Calu3 (cell line): ENCODE measurements around the gene SLC16A2. TPM values are rescaled to one million over a fixed set of nuclear protein-coding genes. Genes with fewer than 3 reads are reported as not detected.

Experiments used
- BruUV-seq: library from RNA; stranded (reverse); fragments of 400-500 nt; replicated peaks from 2 replicates; lab custom pipeline; 2021; lab: Mats Ljungman, UMichigan
- CTCF ChIA-PET: fragments of 300-600 bp; sonication (Branson Sonifier 250); formaldehyde crosslinking; loops from one replicate; lab custom pipeline; 2022; ENCODE audit warnings: antibody characterized with exemption; lab: Charles Lee
- DNase-seq: peaks from one replicate; pipeline ENCODE4 v3.0.0; 2022
- H3K27ac Mint-ChIP-seq: one replicate; pipeline ENCODE4 v1.8.0; 2022; ENCODE audit warnings: mixed read lengths; ENCODE audit not compliant: unreplicated experiment
- H3K27me3 Mint-ChIP-seq: one replicate; pipeline ENCODE4 v1.8.0; 2022; ENCODE audit warnings: mixed read lengths; ENCODE audit not compliant: unreplicated experiment
- H3K36me3 Mint-ChIP-seq: one replicate; pipeline ENCODE4 v1.8.0; 2022; ENCODE audit warnings: mild to moderate bottlenecking, moderate library complexity, mixed read lengths; ENCODE audit not compliant: insufficient read depth, unreplicated experiment
- H3K4me1 Mint-ChIP-seq: one replicate; pipeline ENCODE4 v1.8.0; 2022; ENCODE audit warnings: mild to moderate bottlenecking, low read depth, mixed read lengths; ENCODE audit not compliant: unreplicated experiment
- H3K4me3 Mint-ChIP-seq: one replicate; pipeline ENCODE4 v1.8.0; 2022; ENCODE audit warnings: mild to moderate bottlenecking, low read depth, moderate library complexity, mixed read lengths; ENCODE audit not compliant: unreplicated experiment
- H3K9me3 Mint-ChIP-seq: one replicate; pipeline ENCODE4 v1.8.0; 2022; ENCODE audit warnings: low read depth, mixed read lengths; ENCODE audit not compliant: unreplicated experiment
- intact Hi-C: fragments of 100-400 bp; cut with micrococcal nuclease; formaldehyde crosslinking; loops from one replicate; pipeline ENCODE4 v1.10.0; 2022; ENCODE audit not compliant: unreplicated experiment
- total RNA-seq: library from RNA; stranded (reverse); gene quantifications from 2 replicates; pipeline ENCODE4 v1.2.3, GENCODE V29; 2022
- TF ChIP-seq, protein P1 (sequence below): fragments of 200-600 bp; IDR thresholded peaks from one replicate; pipeline ENCODE4 v1.8.0; 2022; ENCODE audit warnings: antibody characterized with exemption; ENCODE audit not compliant: unreplicated experiment

The SLC16A2 gene
- total RNA-seq, 1 experiment from 2014 or later = 0.59 TPM

- no peaks in the 10 kb centered on the region for H3K36me3 Mint-ChIP-seq
- no peaks in the 10 kb centered on the region for H3K27me3 Mint-ChIP-seq
- no peaks in the 10 kb centered on the region for H3K9me3 Mint-ChIP-seq
- DNase-seq = no peak
- no peaks in the 10 kb centered on the region for H3K4me1 Mint-ChIP-seq
- CTCF ChIA-PET = no interaction called here
- TF ChIP-seq, protein P1, sequence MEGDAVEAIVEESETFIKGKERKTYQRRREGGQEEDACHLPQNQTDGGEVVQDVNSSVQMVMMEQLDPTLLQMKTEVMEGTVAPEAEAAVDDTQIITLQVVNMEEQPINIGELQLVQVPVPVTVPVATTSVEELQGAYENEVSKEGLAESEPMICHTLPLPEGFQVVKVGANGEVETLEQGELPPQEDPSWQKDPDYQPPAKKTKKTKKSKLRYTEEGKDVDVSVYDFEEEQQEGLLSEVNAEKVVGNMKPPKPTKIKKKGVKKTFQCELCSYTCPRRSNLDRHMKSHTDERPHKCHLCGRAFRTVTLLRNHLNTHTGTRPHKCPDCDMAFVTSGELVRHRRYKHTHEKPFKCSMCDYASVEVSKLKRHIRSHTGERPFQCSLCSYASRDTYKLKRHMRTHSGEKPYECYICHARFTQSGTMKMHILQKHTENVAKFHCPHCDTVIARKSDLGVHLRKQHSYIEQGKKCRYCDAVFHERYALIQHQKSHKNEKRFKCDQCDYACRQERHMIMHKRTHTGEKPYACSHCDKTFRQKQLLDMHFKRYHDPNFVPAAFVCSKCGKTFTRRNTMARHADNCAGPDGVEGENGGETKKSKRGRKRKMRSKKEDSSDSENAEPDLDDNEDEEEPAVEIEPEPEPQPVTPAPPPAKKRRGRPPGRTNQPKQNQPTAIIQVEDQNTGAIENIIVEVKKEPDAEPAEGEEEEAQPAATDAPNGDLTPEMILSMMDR = no peak
- H3K27ac Mint-ChIP-seq = no peak overlapping the region
- no TSS peak for BruUV-seq
- H3K4me3 Mint-ChIP-seq = no peak overlapping the region
- intact Hi-C loops = loop anchor here (10.0 kb wide), 1 partner anchor 97 kb away; no protein-coding TSS in a partner anchor
These were observed 130.6 kb downstream of the SLC16A2 start for GRCh38 chrX:74551934-74552333.

GRCh38 chrX:74557378-74557777, 136.1 kb downstream of the SLC16A2 start:
- H3K27me3 Mint-ChIP-seq = no peaks in the 10 kb centered on the region
- DNase-seq = no peak
- no peak overlapping the region for H3K4me3 Mint-ChIP-seq
- H3K27ac Mint-ChIP-seq = no peak overlapping the region
- intact Hi-C loops = loop anchor here (10.0 kb wide), 1 partner anchor 103 kb away; no protein-coding TSS in a partner anchor
- no peaks in the 10 kb centered on the region for H3K9me3 Mint-ChIP-seq
- H3K36me3 Mint-ChIP-seq = no peaks in the 10 kb centered on the region
- no peaks in the 10 kb centered on the region for H3K4me1 Mint-ChIP-seq
- TF ChIP-seq, protein P1 = no peak
- no TSS peak for BruUV-seq
- CTCF ChIA-PET = no interaction called here

DNA sequence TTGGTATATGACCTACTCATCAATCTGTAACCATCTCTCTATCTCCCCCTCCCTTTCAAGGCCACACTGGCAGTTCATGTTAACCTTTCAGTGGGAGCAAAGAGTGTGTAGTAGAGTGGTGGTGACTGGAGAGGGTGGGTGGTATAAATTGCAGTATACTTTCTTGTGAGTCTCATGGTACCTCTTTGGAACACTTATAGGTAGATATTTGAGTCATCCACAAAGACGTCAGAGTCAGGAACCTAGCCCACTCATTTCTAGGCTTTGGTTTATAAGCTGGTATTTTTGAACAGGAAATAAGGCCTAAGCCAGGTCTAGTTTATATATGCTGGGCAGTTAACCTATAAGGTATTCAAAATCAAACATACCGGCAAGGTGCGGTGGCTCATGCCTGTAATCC, 156.8 kb downstream of the SLC16A2 start:
- H3K36me3 Mint-ChIP-seq = peaks cover 11% of the 10 kb centered on the region
- CTCF ChIA-PET = interaction anchor here (0.6 kb wide), 1 partner anchor 39 kb away, joined by 3 read pairs; no protein-coding TSS in a partner anchor
- no peak overlapping the region for H3K27ac Mint-ChIP-seq
- H3K4me1 Mint-ChIP-seq = no peaks in the 10 kb centered on the region
- no TSS peak for BruUV-seq
- H3K9me3 Mint-ChIP-seq = no peaks in the 10 kb centered on the region
- TF ChIP-seq, protein P1 = no peak
- no peaks in the 10 kb centered on the region for H3K27me3 Mint-ChIP-seq
- DNase-seq = no peak
- no peak overlapping the region for H3K4me3 Mint-ChIP-seq
- intact Hi-C loops = no loop called here

GRCh38 chrX:74579597-74580198, 158.4 kb downstream of the SLC16A2 start:
- H3K4me1 Mint-ChIP-seq = no peaks in the 10 kb centered on the region
- no peaks in the 10 kb centered on the region for H3K27me3 Mint-ChIP-seq
- BruUV-seq = no TSS peak
- intact Hi-C loops = no loop called here
- TF ChIP-seq, protein P1 = no peak
- no peak overlapping the region for H3K4me3 Mint-ChIP-seq
- CTCF ChIA-PET = no interaction called here
- no peak overlapping the region for H3K27ac Mint-ChIP-seq
- peaks cover 11% of the 10 kb centered on the region for H3K36me3 Mint-ChIP-seq
- no peaks in the 10 kb centered on the region for H3K9me3 Mint-ChIP-seq
- DNase-seq = no peak

Other genes starting within 250 kb of the SLC16A2 start
- not detected in 2 replicates for gene ZCCHC13, start 117.3 kb upstream of the SLC16A2 start, total RNA-seq
- 58.9 and 61.7 TPM in 2 replicates for gene RLIM, start 193.1 kb downstream of the SLC16A2 start, total RNA-seq